ENCODE data around the gene TDRD6. TPM values are rescaled to one million over a fixed set of nuclear protein-coding genes. Genes with fewer than 3 reads are reported as not detected.

Gene TDRD6
- total and polyA plus RNA-seq, 2 donors (not counting 3 experiments of a cell fraction or from before 2014, with no cell fraction given), result under 0.01 TPM; not detected in 1

DNA sequence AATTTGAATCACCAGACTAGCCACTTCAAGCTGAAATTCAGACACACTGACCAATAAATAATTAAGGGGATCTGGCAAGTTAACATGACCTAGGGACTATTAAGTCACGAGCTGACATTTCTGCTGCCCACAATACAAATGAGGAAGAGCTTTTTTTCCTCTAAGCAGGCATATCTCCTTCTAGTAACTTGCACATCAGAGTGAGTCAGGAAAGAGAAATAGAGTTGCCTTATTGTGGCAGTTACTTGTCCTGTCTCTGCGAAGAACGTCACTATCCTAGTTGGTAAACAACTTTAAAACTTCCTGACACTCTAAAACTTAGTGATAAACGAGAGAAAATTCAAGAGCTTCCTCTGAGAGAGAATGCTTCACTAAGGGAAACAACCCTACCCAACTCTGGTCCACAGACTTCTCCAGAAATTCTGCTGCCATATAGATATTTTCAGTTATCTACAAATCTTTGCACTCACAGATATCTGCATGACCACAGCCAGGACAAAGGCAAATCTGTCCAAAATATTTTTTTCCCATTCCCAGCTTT lies 43.3 kb downstream of the TDRD6 start:
- BruUV-seq (replicated peaks), result no TSS peak

DNA sequence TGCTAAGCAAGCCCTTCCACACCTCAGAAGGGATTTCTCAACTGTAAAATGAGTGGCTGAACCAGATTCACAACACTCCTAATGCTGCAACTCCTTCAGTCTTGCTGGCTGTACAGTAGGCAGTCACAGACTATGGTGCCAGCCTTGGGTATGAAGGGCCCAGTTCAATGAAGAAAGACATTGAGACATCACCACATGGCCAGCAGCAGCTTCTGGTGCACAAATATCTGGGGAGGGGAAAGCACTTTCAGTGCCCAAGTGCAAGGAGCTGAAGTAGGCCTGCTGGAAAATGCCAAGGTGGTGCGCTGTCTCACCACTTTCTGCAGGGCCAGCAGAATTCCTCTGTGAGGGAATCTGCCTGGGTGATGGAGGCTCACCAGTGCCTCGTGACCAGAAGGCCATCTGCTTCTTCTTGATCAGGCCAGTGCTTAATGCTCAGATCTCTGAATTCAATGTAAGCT lies 45.7 kb downstream of the TDRD6 start:
- H3K27ac ChIP-seq (ENCODE audit: insufficient read depth, low read depth, low read length), result no peak overlapping the region
- dilution Hi-C loops (cut with MboI; ENCODE audit: extremely low pct_ligation_motif_present, low sequenced_read_pairs), result no loop called here
- H3K4me2 ChIP-seq (ENCODE audit: insufficient read depth, low read length), result no peak overlapping the region
- TF ChIP-seq POLR2AphosphoS5 (IDR thresholded peaks at IDR 0.05; ENCODE audit: insufficient read depth, low read depth, low read length) (no peak), MYC (IDR thresholded peaks at IDR 0.05; ENCODE audit: low read depth, low read length) (no peak), JUN (IDR thresholded peaks at IDR 0.05; ENCODE audit: borderline replicate concordance, insufficient read depth, insufficient read length, low read depth) (no peak), EZH2 (IDR thresholded peaks at IDR 0.05; ENCODE audit: borderline replicate concordance, low read depth, low read length, severe bottlenecking) (no peak), GATA2 (IDR thresholded peaks at IDR 0.05; ENCODE audit: insufficient read depth, insufficient read length, low read depth, low read length) (no peak)
- TF ChIP-seq, protein P1, sequence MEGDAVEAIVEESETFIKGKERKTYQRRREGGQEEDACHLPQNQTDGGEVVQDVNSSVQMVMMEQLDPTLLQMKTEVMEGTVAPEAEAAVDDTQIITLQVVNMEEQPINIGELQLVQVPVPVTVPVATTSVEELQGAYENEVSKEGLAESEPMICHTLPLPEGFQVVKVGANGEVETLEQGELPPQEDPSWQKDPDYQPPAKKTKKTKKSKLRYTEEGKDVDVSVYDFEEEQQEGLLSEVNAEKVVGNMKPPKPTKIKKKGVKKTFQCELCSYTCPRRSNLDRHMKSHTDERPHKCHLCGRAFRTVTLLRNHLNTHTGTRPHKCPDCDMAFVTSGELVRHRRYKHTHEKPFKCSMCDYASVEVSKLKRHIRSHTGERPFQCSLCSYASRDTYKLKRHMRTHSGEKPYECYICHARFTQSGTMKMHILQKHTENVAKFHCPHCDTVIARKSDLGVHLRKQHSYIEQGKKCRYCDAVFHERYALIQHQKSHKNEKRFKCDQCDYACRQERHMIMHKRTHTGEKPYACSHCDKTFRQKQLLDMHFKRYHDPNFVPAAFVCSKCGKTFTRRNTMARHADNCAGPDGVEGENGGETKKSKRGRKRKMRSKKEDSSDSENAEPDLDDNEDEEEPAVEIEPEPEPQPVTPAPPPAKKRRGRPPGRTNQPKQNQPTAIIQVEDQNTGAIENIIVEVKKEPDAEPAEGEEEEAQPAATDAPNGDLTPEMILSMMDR (IDR thresholded peaks at IDR 0.05; ENCODE audit: extremely low read depth in 1 of 2, insufficient read depth in 1 of 2, low read depth in 1 of 2, low read length in 2 of 2), result no peak
- no peak overlapping the region for H2AFZ ChIP-seq (ENCODE audit: low read depth, low read length)
- H4K20me1 ChIP-seq (replicated peaks; ENCODE audit: control insufficient read depth, extremely low read depth, insufficient read depth, low read length), result no peaks in the 10 kb centered on the region
- ChIA-PET CTCF (no interaction called here), POLR2A (no interaction called here)
- H3K9ac ChIP-seq (replicated peaks; ENCODE audit: extremely low read depth, insufficient read depth, low read length), result no peak overlapping the region
- BruUV-seq (replicated peaks), result no TSS peak
- H3K4me3 ChIP-seq (replicated peaks in 1 of 3; ENCODE audit: insufficient read depth in 1 of 3, low read depth in 1 of 3, low read length in 3 of 3), result no peak overlapping the region
- peaks cover 33 to 53% of the 10 kb centered on the region in 2 experiments for H3K27me3 ChIP-seq (ENCODE audit: control insufficient read depth in 2 of 2, insufficient read depth in 2 of 2, low read length in 2 of 2)
- H3K36me3 ChIP-seq (ENCODE audit: control insufficient read depth in 2 of 2, extremely low read depth in 1 of 2, insufficient read depth in 2 of 2, low read length in 2 of 2), result no peaks in the 10 kb centered on the region
- no peaks in the 10 kb centered on the region for H3K9me3 ChIP-seq (replicated peaks; ENCODE audit: control insufficient read depth, insufficient read depth, low read length)
- H3K79me2 ChIP-seq (ENCODE audit: control insufficient read depth, insufficient read depth, low read length), result no peaks in the 10 kb centered on the region
- FAIRE-seq (no peak), DNase-seq (ENCODE audit: low read depth, low spot score) (no peak)
- H3K4me1 ChIP-seq (ENCODE audit: control insufficient read depth, extremely low read depth, insufficient read depth, low read length), result peaks cover 5% of the 10 kb centered on the region
- H3K9me1 ChIP-seq (replicated peaks; ENCODE audit: control insufficient read depth, extremely low read depth, insufficient read depth, low read length), result no peaks in the 10 kb centered on the region
- intact Hi-C loops (cut with micrococcal nuclease), result no loop called here

More for the DNA sequence above, 43.3 kb downstream of the TDRD6 start:
- H3K9me1 ChIP-seq (replicated peaks; ENCODE audit: control insufficient read depth, extremely low read depth, insufficient read depth, low read length), result no peaks in the 10 kb centered on the region
- H3K36me3 ChIP-seq (ENCODE audit: control insufficient read depth in 2 of 2, extremely low read depth in 1 of 2, insufficient read depth in 2 of 2, low read length in 2 of 2), result no peaks in the 10 kb centered on the region
- H3K4me3 ChIP-seq (replicated peaks in 1 of 3; ENCODE audit: insufficient read depth in 1 of 3, low read depth in 1 of 3, low read length in 3 of 3), result no peak overlapping the region
- intact Hi-C loops (cut with micrococcal nuclease) (no loop called here), dilution Hi-C loops (cut with MboI; ENCODE audit: extremely low pct_ligation_motif_present, low sequenced_read_pairs) (no loop called here)
- DNase-seq (ENCODE audit: low read depth, low spot score) (no peak), FAIRE-seq (no peak)
- no peak overlapping the region for H2AFZ ChIP-seq (ENCODE audit: low read depth, low read length)
- ChIA-PET POLR2A (no interaction called here), CTCF (interaction anchor here (1.4 to 1.5 kb wide), 2 partner anchors 23 to 316 kb away, joined by 3 read pairs; no protein-coding TSS in a partner anchor)
- TF ChIP-seq EZH2 (IDR thresholded peaks at IDR 0.05; ENCODE audit: borderline replicate concordance, low read depth, low read length, severe bottlenecking) (no peak), MYC (IDR thresholded peaks at IDR 0.05; ENCODE audit: low read depth, low read length) (no peak), POLR2A (IDR thresholded peaks at IDR 0.05; ENCODE audit: low read depth, low read length) (no peak), JUN (IDR thresholded peaks at IDR 0.05; ENCODE audit: borderline replicate concordance, insufficient read depth, insufficient read length, low read depth) (no peak), POLR2AphosphoS5 (IDR thresholded peaks at IDR 0.05; ENCODE audit: insufficient read depth, low read depth, low read length) (no peak)
- no peak overlapping the region for H3K27ac ChIP-seq (ENCODE audit: insufficient read depth, low read depth, low read length)
- H3K9ac ChIP-seq (replicated peaks; ENCODE audit: extremely low read depth, insufficient read depth, low read length), result no peak overlapping the region
- peaks cover 26 to 46% of the 10 kb centered on the region in 2 experiments for H3K27me3 ChIP-seq (ENCODE audit: control insufficient read depth in 2 of 2, insufficient read depth in 2 of 2, low read length in 2 of 2)
- no peak overlapping the region for H3K4me2 ChIP-seq (ENCODE audit: insufficient read depth, low read length)
- no peaks in the 10 kb centered on the region for H3K79me2 ChIP-seq (ENCODE audit: control insufficient read depth, insufficient read depth, low read length)
- no peaks in the 10 kb centered on the region for H3K9me3 ChIP-seq (replicated peaks; ENCODE audit: control insufficient read depth, insufficient read depth, low read length)
- H4K20me1 ChIP-seq (replicated peaks; ENCODE audit: control insufficient read depth, extremely low read depth, insufficient read depth, low read length), result no peaks in the 10 kb centered on the region
- H3K4me1 ChIP-seq (ENCODE audit: control insufficient read depth, extremely low read depth, insufficient read depth, low read length), result peaks cover 5% of the 10 kb centered on the region

All from endothelial cell of umbilical vein (primary cell).